Brain microvascular endothelial cell (primary cell): Measurements from ENCODE around the gene CCDC88B.

Experiments used
- DNase-seq: peaks from one replicate; pipeline ENCODE4 v3.0.0-alpha.2; 2020
- H3K27ac ChIP-seq: fragments of 250-450 bp; sonication (Bioruptor Pico); 2 replicates; pipeline ENCODE4 v1.5.1; 2020; ENCODE audit warnings: mild to moderate bottlenecking, moderate library complexity
- H3K27me3 ChIP-seq: fragments of 250-450 bp; sonication (Bioruptor Pico); replicated peaks from 2 replicates; pipeline ENCODE4 v1.5.1; 2020; ENCODE audit warnings: mild to moderate bottlenecking
- H3K36me3 ChIP-seq: fragments of 250-450 bp; sonication (Bioruptor Pico); replicated peaks from 2 replicates; pipeline ENCODE4 v1.5.1; 2020; ENCODE audit warnings: mild to moderate bottlenecking
- H3K4me3 ChIP-seq: 2 replicates; pipeline ENCODE4 v1.5.1; 2011; ENCODE audit warnings: low read depth, mild to moderate bottlenecking, control low read depth, low read length, moderate library complexity
- in situ Hi-C: cut with HindIII; loops from 2 replicates; pipeline ENCODE4 v1.10.0; 2017; ENCODE audit warnings: low sequenced_read_pairs, low pct_ligation_motif_present
- TF ChIP-seq, protein P1 (sequence below): IDR thresholded peaks from 2 replicates; pipeline ENCODE4 v1.5.1; 2011; ENCODE audit warnings: low read depth, mild to moderate bottlenecking, moderate library complexity, low read length, control low read depth, inconsistent platforms; ENCODE audit errors: missing control alignments

Gene CCDC88B

DNA sequence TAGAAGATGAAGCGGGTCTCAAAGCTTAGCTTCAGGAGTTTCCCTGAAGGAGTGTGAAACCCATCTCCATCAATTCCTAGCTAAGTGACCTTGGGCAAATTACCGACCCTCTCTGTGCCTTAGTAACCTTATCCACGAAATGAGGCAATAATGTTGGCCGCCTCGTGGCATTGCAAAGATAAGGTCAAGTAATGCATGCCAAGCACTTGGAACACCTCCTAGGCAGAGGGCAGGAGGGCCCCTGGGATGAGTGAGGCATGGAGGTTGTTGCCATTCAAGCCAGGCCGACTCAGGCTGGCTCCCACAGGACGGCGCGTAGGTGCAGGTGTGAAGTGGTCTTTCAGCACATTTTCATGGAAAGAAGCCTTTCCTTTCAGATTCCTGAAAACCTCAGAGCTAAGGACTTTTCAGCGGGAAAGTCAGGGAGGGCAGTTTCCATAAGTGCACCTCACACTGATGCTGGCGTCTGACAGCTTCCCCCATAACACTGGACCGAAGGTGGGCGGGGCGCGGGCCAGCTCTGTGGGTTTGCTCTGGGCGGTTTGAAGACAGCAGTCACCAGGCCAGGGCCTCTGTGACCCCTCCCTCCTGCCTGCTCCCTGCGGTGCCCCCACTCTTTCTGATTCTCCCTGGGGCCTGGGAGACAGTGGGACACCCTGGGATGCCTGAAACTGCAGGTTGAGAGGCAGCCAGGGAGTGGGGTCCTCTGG, 44.2 kb downstream of the CCDC88B start:
- no peak for DNase-seq
- in situ Hi-C loops = no loop called here
- no peaks in the 10 kb centered on the region for H3K36me3 ChIP-seq
- TF ChIP-seq, protein P1, sequence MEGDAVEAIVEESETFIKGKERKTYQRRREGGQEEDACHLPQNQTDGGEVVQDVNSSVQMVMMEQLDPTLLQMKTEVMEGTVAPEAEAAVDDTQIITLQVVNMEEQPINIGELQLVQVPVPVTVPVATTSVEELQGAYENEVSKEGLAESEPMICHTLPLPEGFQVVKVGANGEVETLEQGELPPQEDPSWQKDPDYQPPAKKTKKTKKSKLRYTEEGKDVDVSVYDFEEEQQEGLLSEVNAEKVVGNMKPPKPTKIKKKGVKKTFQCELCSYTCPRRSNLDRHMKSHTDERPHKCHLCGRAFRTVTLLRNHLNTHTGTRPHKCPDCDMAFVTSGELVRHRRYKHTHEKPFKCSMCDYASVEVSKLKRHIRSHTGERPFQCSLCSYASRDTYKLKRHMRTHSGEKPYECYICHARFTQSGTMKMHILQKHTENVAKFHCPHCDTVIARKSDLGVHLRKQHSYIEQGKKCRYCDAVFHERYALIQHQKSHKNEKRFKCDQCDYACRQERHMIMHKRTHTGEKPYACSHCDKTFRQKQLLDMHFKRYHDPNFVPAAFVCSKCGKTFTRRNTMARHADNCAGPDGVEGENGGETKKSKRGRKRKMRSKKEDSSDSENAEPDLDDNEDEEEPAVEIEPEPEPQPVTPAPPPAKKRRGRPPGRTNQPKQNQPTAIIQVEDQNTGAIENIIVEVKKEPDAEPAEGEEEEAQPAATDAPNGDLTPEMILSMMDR = no peak
- H3K27ac ChIP-seq = no peak overlapping the region
- no peaks in the 10 kb centered on the region for H3K27me3 ChIP-seq
- no peak overlapping the region for H3K4me3 ChIP-seq

GRCh38 chr11:64384981-64385944, 45.3 kb downstream of the CCDC88B start:
- TF ChIP-seq, protein P1 = no peak
- in situ Hi-C loops = no loop called here
- Histone ChIP-seq H3K27ac (no peak overlapping the region), H3K36me3 (no peaks in the 10 kb centered on the region), H3K4me3 (no peak overlapping the region), H3K27me3 (no peaks in the 10 kb centered on the region)
- no peak for DNase-seq

DNA sequence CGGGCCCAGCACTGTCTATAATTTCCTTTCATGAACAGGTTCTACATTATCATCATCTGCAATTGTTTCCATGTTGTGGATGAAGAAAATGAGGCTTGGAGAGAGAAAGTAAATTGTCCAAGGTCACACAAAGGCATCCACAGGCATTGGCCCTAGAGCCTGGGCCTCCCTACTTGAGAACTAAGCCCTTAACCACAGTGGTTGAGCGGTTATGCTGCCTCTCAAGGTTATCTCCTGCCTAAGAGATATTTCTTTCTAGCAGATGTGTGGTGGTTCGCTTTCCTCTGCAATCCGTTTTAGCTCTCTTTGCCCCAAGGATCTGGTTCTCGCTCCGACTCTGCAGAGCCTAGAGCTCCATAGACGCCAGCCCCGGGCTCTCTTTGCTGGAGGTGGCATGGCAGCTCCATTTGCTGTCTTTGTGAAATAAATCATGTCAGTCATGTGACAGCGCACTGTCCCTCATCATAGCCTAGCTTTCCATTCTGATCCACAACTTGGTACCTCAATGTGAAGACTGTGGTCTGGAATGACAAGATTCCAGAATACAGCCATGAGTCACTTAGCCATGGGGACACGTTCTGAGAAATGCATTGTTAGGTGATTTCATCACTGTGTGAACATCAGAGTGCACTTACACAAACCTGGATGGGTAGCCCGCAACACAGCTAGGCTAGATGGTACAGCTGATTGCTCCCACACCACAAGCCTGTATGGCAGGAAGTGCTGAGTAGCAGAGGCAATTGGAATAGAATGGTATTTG, 46.1 kb downstream of the CCDC88B start:
- H3K27ac ChIP-seq = no peak overlapping the region
- peak; percentile 56 for DNase-seq
- H3K4me3 ChIP-seq = no peak overlapping the region
- in situ Hi-C loops = no loop called here
- TF ChIP-seq, protein P1 = no peak
- H3K36me3 ChIP-seq = no peaks in the 10 kb centered on the region
- no peaks in the 10 kb centered on the region for H3K27me3 ChIP-seq

DNA sequence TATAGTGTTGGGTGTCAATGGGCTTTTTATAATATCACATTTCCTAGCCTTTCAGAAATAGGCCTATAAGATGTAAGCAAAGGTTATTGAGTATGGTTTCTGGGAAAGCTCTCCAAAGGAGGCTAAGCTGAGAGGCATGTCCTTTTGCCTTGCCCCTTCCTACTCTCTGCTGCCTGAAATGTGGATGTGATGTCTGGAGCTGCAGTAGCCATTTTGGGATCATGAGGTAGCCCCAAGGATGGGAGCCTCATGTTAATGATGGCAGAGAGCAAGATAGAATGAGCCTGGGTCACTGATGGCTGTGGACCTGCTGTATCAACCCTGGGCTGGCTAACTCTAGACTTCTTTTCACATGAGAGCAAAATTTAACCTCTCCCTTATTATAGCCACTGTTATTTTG, 47.9 kb downstream of the CCDC88B start:
- no peak overlapping the region for H3K27ac ChIP-seq
- in situ Hi-C loops = no loop called here
- no peaks in the 10 kb centered on the region for H3K36me3 ChIP-seq
- H3K4me3 ChIP-seq = no peak overlapping the region
- TF ChIP-seq, protein P1 = no peak
- H3K27me3 ChIP-seq = no peaks in the 10 kb centered on the region
- DNase-seq = no peak

DNA sequence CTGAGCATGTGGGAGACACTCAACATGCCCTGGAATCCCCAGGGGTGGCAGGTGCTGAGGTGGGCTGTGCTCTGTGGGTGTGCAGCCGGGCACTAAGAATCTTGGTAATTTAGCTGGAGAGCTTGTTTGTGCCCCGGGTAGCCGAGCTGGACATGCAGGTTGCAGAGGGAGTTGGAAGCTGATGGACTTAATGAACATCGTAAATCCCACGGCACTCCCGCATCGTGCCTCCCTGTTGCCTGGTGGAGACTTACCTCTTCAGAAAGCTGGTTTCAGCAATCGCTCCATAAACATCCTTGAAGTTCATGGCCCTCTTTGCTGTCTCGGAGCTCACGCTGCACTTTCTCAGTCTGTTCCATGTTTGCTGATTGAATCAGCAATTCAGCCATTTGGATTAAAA, 48.9 kb downstream of the CCDC88B start:
- in situ Hi-C loops = no loop called here
- H3K4me3 ChIP-seq = no peak overlapping the region
- no peaks in the 10 kb centered on the region for H3K27me3 ChIP-seq
- TF ChIP-seq, protein P1 = no peak
- H3K36me3 ChIP-seq = no peaks in the 10 kb centered on the region
- no peak for DNase-seq
- H3K27ac ChIP-seq = no peak overlapping the region
